ENCODE data around the gene TEN1. TPM values are rescaled to one million over a fixed set of nuclear protein-coding genes. Genes with fewer than 3 reads are reported as not detected.
A peak's percentile ranks its signal among the peaks of the same experiment; 100 is the strongest.

TEN1 gene
- total RNA-seq, 1 experiment from 2014 or later, result 62.9 TPM

DNA sequence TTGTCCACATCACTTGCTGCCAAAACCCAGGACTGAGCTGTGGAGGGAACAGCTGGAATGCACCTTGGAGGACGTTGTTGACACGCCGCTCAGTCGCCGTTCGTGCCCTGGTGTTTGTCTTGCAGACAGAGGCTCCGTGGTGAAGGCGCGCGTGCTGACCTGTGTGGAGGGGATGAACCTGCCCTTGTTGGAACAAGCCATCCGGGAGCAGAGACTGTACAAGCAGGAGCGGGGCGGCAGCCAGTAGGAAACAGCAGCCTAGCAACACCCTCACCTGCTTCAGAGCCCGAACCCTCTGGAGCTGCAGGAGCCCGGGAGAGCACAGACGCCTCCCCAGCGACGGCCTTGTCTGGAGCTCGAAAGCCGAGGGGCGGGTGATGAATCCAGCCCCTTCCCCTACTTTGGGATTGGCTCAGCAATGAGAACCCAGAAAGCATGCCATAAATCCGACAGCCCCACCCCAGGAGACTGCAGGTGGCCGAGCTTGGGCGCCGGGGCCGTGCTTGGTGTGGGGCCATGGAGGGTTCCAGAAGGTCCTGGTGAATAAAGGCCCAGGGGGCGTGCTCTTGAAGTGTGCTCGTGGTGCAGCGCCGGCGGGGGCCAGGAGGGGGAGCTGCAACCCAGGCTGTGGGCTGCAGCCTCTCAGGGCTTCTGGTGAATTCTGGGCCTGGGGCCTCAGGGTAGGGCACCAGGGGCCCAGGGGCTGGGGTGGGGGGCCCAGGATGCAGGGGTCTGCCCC is 21.1 kb downstream of the TEN1 start:
- in situ Hi-C loops (cut with HindIII; ENCODE audit: low pct_unique_long_range_greater_than_20kb, low sequenced_read_pairs), result no loop called here
- DNase-seq (ENCODE audit: low read depth, low spot score), result peak; percentile 78

GRCh38 chr17:76000755-76001521 is 21.9 kb downstream of the TEN1 start, which contains the start of gene CDK3:
Gene CDK3 (plus strand): TSS chr17:76000855. CDS start chr17:76001426, 571 bp downstream.
- in situ Hi-C loops (cut with HindIII; ENCODE audit: low pct_unique_long_range_greater_than_20kb, low sequenced_read_pairs), result no loop called here
- no peak for DNase-seq (ENCODE audit: low read depth, low spot score)

DNA sequence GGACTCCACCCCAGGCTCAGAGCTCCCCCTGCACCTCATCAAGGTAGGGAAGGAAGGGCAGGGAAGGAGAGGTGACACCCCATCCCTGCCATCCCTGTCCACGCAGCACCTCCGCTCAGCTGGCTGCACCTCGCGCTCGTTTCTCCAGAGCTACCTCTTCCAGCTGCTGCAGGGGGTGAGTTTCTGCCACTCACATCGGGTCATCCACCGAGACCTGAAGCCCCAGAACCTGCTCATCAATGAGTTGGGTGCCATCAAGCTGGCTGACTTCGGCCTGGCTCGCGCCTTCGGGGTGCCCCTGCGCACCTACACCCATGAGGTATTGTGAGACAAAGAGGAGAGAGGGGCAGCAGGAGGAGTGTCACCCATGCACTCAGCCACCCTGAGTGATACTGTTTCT is 23.1 kb downstream of the TEN1 start:
- no peak for DNase-seq (ENCODE audit: low read depth, low spot score)
- in situ Hi-C loops (cut with HindIII; ENCODE audit: low pct_unique_long_range_greater_than_20kb, low sequenced_read_pairs), result no loop called here

DNA sequence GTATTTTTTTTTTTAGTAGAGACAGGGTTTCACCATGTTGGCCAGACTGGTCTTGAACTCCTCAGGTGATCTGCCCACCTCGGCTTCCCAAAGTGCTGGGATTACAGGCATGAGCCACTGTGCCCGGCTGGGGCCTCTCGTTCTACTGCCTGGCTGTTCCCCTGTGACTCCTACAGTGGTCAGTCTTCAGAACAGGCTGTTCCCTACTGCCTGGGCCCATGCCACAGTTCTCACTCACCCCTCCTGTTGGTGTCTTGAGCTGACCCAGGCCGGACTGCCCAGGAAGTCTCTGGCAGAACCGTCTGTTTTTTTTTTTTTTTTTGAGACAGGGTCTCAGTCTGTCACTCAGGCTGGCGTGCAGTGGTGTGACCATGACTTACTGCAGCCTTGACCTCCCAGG is 24.9 kb downstream of the TEN1 start:
- in situ Hi-C loops (cut with HindIII; ENCODE audit: low pct_unique_long_range_greater_than_20kb, low sequenced_read_pairs), result no loop called here

DNA sequence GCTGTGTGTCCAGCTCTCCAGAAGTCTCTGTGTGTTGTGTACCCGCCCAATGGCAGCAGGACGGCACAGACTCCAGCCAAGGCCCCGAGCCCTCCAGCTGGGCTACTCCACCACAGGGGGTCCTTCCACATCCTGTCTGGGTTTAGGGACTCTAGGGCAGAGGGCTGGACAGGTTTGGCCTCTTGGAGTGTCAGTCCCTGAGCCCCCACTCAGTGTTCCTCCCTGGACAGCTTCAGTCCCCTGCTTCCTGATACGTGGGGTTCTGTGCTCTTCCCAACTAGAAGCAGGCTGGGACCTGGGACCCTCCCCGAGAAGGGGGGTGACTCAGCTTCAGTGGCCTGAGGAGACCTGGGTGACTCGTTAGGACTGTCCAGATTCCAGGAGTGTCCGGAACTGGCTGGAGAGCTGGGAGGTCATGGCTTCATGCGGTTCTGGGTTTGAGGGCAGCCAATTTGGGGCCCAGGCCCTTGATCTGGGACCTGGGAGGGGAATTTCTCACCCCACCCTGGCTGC is 25.8 kb downstream of the TEN1 start:
- no peak for DNase-seq (ENCODE audit: low read depth, low spot score)
- in situ Hi-C loops (cut with HindIII; ENCODE audit: low pct_unique_long_range_greater_than_20kb, low sequenced_read_pairs), result no loop called here

More for the DNA sequence above, 24.9 kb downstream of the TEN1 start:
- no peak for DNase-seq (ENCODE audit: low read depth, low spot score)

- in situ Hi-C loops (cut with HindIII; ENCODE audit: low pct_unique_long_range_greater_than_20kb, low sequenced_read_pairs), result no loop called here
These were observed 26.5 kb downstream of the TEN1 start for GRCh38 chr17:76005263-76006149.

DNA sequence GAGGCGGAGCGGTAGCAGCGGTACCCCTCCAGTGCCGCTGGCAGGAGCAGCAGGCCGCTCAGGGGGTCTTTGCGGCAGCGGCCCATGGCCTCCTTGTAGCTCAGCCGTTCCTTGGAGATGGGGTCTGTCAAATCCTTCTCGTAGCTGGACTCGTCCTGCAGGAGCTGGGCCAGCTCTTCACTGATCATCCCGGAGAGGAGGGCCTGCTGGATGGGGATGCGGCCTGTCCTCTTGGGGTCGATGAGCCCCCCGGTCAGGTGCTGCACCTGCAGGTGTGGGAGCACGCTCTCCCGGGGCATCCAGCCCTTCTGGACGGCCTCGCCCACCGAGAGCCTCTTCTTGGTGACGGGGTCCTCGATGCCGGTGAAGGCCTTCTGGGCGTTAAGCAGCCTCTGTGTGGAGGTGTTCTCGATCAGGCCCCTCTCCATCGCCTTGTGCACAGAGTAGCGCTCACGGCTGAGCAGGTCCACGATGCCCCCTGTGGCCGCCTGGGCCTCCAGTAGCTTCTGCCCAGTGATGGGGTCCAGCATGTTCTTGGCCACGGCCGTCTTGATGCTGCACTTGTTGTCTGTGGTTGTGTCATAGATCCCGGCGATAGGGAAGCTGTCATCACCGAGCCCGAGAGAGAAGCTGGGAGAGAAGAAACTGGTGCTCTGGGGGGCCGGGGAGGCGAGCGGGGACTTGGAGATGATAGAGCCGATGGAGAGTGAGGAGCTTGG is 28.2 kb downstream of the TEN1 start:
- DNase-seq (ENCODE audit: low read depth, low spot score), result no peak
- in situ Hi-C loops (cut with HindIII; ENCODE audit: low pct_unique_long_range_greater_than_20kb, low sequenced_read_pairs), result no loop called here

More at GRCh38 chr17:76005263-76006149, 26.5 kb downstream of the TEN1 start:
- DNase-seq (ENCODE audit: low read depth, low spot score), result peak; percentile 92

- in situ Hi-C loops (cut with HindIII; ENCODE audit: low pct_unique_long_range_greater_than_20kb, low sequenced_read_pairs), result no loop called here
These were observed 28.8 kb downstream of the TEN1 start for GRCh38 chr17:76007850-76008165.

GRCh38 chr17:76008208-76008607 is 29.2 kb downstream of the TEN1 start:
- DNase-seq (ENCODE audit: low read depth, low spot score), result no peak
- in situ Hi-C loops (cut with HindIII; ENCODE audit: low pct_unique_long_range_greater_than_20kb, low sequenced_read_pairs), result no loop called here

More at GRCh38 chr17:76007850-76008165, 28.8 kb downstream of the TEN1 start:
- no peak for DNase-seq (ENCODE audit: low read depth, low spot score)

DNA sequence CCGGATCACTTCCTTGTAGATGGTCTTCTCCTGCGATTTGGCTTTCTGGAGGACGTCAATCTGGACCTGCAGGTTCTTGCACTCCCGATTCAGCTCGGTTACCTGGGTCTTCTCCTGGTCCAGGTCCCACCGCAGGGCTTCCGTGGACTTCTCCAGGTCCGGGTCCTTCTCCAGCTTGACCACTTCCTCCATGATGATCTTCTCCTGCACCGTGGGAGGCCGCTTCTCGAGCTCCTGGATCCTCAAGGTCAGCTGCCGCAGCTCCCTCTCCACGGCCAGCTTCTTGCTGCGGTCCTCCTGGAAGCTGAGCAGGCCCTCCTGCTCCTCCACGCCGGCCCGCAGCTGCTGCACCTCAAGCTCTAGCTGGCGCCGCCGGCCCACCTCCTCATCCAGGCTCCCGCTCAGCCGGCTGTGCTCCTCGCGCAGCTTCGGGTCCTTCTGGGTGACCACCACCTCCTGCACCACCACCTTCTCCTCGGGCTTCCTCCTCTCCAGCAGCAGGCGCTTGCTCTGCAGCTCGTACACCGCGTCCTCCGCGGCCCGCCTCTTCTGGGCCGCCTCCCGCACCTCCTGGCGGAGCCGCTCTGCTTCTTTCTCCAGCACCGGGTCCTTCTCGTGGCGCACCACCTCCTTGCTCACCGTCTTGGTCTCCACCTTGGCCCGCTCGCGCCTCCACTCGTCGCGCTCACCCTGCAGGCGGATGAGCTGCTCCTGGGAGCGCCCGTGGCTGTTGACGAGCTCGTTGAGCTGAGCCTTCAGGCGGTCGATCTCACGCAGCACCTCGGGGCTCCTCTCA is 29.8 kb downstream of the TEN1 start:
- no peak for DNase-seq (ENCODE audit: low read depth, low spot score)
- in situ Hi-C loops (cut with HindIII; ENCODE audit: low pct_unique_long_range_greater_than_20kb, low sequenced_read_pairs), result no loop called here

DNA sequence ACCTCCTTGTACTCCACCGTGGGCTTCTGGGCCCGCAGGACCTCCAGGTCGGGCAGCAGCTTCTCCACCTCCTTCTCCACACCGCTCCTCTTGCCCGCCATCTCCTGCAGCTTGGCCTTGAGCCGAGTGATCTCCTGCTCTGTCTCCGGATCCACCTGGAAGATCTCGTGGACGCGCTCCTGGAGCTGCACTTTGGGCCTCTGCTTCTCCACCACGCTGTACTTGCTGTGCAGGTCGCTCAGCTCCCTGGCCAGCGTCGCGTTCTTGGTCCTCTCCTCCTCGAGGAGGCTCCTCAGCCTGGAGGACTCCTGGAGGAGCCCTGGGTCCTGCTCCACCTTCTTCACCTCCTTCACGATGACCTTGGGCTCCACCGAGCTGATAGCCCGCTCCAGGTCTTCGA is 30.4 kb downstream of the TEN1 start:
- DNase-seq (ENCODE audit: low read depth, low spot score), result no peak
- in situ Hi-C loops (cut with HindIII; ENCODE audit: low pct_unique_long_range_greater_than_20kb, low sequenced_read_pairs), result no loop called here

DNA sequence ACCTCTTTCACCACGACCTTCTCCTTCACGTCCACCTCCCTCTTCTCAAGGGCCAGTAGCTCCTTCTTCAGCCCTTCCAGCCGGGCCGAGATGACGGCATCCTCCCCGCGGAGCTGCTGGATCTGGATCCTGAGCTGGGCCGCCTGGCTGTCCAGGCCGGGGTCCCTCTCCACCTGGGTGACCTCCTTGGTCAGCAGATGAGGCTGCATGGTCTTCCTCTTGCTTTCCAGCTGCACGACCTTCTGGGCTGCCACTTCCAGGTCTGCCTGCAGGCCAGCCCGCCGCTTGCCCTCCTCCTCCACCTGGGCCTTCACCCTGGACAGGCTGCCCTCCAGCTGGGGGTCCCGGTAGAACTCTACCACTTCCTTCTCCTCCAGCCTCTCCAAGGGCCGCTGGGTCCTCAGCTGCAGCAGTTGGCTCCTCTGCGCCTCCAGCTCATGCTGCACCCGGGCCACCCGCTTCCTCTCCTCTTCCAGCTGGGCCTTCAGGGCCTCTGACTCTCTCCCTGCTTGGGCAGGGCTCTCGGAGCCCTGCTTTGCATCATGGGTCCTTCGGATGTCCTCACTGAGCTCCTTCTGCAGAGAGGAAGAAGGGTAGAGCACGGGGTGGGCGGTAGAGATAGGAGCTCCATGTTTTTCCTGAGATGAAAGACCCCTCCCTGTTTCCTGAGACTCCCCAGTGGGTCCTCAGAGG is 31.1 kb downstream of the TEN1 start:
- in situ Hi-C loops (cut with HindIII; ENCODE audit: low pct_unique_long_range_greater_than_20kb, low sequenced_read_pairs), result no loop called here

GRCh38 chr17:76011951-76012350 is 32.9 kb downstream of the TEN1 start:
- DNase-seq (ENCODE audit: low read depth, low spot score), result no peak
- in situ Hi-C loops (cut with HindIII; ENCODE audit: low pct_unique_long_range_greater_than_20kb, low sequenced_read_pairs), result no loop called here

More for the DNA sequence above, 31.1 kb downstream of the TEN1 start:
- DNase-seq (ENCODE audit: low read depth, low spot score), result no peak

GRCh38 chr17:76013377-76013932 is 34.4 kb downstream of the TEN1 start:
- in situ Hi-C loops (cut with HindIII; ENCODE audit: low pct_unique_long_range_greater_than_20kb, low sequenced_read_pairs), result no loop called here
- no peak for DNase-seq (ENCODE audit: low read depth, low spot score)

DNA sequence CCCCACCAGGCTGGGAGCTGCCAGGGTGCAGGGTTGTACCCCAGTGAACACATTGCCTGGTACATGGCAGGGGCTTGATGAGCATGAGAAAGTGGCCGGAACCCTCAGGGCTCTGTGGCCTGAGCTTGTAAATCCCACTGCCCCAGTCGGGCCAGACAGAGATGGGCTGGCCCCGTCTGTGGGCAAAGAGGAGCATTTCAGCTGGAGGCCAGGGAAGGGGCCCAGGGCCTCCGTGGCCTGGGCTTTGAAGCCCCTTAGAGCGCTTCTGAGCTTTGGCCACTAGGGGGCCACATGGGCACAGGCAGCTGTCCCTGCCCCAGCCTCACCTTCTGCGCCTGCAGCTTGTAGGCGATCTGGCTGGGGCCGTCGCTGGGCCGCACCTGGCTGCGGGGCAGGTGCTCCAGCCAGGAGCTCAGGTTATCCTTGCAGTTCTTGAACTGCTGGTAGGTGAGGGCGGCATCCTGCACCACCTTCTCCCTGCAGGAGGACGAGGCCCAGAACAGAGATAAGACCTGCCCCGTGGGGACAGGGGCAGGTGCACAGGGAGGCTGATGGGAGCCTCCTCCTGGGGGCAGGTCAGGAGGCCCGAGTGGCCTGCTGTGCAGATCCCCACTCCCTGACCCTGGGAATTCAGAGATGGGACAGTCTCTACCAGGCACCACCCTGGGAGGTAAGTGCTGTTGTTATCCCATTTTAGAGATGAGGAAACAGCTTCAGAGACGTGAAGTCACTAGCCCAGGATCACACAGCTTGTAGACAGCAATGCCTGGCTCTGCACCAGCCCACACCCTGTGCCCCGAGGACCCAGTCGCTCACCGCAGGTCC is 35.3 kb downstream of the TEN1 start:
- in situ Hi-C loops (cut with HindIII; ENCODE audit: low pct_unique_long_range_greater_than_20kb, low sequenced_read_pairs), result no loop called here
- peak; percentile 88 for DNase-seq (ENCODE audit: low read depth, low spot score)
